Measurements from ENCODE around the gene PSMG4.
"Not testable (repeated sequence)": the region's sequence is repeated elsewhere in the genome, so short reads cannot be mapped to it uniquely, and the experiment has no call there.

The PSMG4 gene

DNA sequence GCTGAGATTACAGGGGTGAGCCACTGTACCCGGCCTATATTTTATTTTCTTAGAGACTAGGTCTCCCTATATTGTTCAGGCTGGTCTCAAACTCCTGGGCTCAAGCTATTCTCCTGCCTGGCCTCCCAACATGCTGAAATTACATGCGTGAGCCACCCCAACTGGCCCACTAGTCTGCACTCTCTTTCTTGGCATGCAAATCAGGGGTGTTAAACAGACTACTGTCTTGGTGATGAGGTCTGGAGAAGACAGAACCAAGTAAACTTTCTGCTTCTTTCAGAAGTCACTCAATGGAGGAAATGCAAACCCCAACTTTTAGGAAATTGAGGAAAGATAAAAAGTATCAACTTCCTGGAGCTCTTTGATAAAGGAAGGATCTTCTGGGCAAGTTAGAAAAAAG lies 23.3 kb upstream of the PSMG4 start:
- TF ChIP-seq POLR2A (IDR thresholded peaks at IDR 0.05; ENCODE audit: low read length) = no peak
- DNase-seq = no peak

DNA sequence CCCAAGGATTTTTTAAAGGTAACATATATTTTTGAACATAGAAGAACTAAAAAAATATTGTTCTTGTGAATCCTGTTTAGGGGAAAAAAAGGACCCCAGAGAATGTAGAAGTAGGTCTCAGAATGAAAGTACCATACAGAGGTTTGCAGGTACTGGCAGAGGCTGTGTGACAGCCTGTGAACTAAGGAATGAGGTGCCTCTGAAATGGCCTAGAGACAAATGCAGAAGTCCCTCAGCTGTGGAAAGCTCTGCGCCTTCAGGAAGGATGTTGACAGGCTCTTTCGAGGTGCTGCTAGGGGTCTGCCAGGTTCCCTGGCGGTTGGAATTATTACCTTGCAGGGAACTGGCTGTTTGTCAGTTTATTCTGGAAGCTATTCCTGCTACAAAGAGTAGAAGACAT lies 22.7 kb upstream of the PSMG4 start:
- DNase-seq = no peak
- TF ChIP-seq POLR2A (IDR thresholded peaks at IDR 0.05; ENCODE audit: low read length) = no peak

DNA sequence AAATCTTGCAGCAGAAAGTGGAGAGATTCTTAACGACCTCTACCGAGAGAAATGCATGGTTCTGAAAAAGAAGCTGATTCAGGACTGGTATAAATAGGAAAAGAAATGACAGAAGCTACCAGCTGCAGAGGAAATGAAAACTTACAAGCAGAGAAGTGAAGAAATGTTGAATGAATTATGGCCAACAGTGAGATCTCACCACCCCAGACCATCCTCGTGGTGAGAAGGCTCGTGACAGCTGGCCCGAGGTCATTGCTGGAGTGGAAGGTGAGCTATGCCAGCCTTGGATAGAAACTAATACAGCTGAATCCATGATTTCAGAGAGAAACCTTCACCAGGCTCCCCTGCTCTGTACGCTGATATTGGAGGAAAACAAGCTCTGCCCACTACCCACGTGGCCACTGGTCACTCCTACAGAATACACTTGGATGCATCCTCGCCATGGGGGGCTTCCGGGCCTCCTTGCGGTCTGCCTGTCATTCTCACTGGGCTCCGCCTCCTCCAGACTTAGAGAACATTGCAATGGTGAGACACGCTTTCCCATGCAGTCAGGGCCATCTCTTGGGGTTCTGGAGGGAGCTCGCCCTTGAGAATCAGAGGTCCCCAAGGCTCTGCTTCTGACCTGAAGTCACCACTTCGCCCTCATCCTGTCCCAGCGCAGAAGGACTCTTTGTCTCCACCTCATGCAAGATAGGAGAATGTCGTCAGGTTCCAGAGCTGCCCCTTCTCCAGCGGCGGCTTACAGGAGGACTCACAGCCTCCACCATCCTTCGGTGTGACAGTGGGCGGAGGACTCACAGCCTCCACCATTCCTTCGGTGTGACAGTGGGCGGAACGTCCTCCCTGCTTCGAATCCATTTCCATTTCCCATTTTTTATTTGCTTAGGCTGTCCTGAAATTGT lies 20.7 kb upstream of the PSMG4 start:
- TF ChIP-seq POLR2A (IDR thresholded peaks at IDR 0.05; ENCODE audit: low read length) = no peak
- no peak for TF ChIP-seq GATA1 (IDR thresholded peaks at IDR 0.05; ENCODE audit: low read depth, low read length)
- no peak for DNase-seq

DNA sequence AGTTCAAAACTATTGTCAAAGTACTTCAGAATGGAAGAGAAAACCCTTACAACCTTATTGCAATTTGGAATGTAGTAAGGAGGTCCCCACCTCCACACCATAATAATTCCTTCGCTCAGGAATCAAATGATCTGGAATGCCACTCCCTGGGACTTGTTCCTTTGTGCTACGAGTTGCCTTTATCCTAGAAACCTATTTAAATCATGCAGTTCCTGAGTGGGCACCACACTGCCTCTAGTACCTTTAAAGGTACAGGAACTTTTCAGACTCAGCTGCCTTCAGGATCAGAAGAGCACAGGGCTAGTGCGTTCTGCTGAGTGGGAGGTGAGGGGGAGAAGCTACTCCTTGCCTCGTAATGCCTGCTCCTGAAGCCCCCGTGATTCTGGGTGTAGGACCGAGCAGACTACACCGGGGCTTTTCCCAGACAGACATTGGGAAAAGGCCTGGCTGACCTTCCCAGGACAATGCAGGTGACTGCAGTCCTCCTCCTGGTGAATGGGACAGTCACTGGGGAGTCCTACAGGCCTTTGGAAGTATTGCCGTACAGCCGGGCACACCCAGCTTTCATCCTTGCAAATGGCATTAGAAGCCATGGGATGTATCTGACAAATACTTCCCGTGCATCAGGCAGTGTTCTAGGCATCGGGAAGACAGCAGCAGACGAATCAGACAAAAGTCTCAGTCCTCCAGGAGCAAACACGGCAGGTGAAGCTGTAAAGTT lies 19.5 kb upstream of the PSMG4 start:
- no peak for DNase-seq
- TF ChIP-seq GATA1 (IDR thresholded peaks at IDR 0.05; ENCODE audit: low read depth, low read length) (no peak), POLR2A (IDR thresholded peaks at IDR 0.05; ENCODE audit: low read length) (no peak)

DNA sequence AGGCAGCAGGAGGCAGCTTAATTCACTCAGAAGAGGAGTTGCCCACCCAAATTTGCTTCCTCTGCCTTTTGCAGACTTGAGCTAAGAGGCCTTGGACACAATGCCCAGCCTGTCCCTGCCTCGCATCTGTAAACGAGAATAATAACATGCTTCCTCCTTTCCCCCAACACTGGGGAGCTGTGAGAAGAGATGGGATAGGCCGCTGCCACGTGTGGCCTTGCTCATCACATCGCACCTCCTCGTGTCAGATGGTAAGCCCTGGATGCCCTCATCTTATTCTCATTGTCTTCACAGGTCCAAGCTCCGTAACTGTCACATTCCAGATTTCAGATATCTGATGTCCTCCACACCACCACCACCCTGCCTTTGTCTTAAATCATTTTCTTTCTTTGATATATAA lies 18.2 kb upstream of the PSMG4 start:
- TF ChIP-seq GATA1 (IDR thresholded peaks at IDR 0.05; ENCODE audit: low read depth, low read length) (no peak), POLR2A (IDR thresholded peaks at IDR 0.05; ENCODE audit: low read length) (no peak)

DNA sequence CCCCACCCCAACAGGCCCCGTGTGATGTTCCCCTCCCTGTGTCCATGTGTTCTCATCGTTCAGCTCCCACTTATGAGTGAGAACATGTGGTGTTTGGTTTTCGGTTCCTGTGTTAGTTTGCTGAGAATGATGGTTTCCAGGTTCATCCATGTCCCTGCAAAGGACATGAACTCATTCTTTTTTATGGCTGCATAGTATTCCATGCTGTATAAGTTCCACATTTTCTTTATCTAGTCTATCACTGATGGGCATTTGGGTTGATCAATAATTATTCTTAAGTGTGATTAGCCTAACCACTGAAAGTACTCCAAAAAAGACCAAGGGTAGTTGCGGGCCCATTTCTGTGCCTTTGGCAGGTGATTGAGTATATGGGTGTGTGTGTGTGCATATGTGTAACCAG lies 17.0 kb upstream of the PSMG4 start:
- DNase-seq = not testable (repeated sequence)

More for the DNA sequence above, 18.2 kb upstream of the PSMG4 start:
- no peak for DNase-seq

DNA sequence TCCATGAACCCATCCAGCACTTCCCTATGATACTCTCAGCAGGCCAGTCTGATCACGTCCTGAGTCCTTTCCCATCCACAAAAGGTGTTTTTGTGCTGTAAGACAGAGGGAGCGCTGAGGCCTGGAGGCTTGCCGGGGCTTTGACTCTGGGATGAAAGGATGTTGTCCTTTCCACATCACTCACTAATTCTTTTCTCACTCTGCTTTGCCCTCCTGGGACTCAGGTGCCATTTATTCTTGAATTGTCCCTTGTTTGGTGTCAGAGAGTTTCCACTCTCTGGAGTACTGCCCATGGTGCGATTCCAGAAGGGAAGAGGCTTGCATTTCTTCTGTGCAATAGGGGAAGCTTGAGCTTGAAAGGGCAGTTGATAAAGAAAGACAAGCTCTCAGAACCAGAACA lies 16.0 kb upstream of the PSMG4 start:
- TF ChIP-seq GATA1 (IDR thresholded peaks at IDR 0.05; ENCODE audit: low read depth, low read length) = no peak
- no peak for TF ChIP-seq POLR2A (IDR thresholded peaks at IDR 0.05; ENCODE audit: low read length)
- DNase-seq = no peak

DNA sequence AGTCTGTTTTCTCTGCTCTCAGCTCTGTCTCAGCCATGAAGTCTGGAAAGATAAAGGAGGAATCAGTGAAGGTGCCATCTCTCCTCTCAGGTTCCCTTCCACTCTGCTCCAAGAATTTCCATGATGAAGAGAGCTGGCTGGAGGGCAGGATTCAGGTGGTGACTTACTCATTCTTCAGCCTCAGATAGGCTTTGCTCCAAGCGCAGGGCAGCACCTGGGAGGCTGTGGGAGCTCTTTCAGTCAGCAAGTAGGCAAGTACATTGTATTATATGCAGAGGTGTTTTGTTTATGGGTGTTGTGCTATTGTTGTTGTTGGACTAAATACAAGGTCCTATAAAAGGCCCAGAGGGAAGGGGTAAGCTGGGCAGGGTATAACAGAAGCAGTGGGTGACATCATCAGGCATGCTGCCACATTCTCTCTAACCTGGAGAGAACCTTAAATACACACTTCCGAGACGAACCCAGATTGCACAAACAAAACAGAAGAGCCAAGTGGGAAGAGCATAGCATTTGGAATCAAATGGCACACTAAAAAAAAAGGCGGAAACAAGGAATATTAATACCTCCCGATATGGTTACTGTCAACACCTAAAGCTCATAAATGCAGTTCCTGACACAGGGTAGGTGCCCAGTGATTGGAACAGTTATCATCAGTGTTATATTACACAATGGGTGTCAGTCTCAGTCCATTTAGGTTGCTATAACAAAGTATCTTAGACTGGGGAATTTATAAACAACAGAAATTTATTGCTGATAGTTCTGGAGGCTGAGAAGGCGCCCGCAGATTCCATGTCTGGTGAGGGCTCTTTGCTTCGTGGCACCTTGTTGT lies 14.5 kb upstream of the PSMG4 start:
- TF ChIP-seq POLR2A (IDR thresholded peaks at IDR 0.05; ENCODE audit: low read length) (no peak), GATA1 (IDR thresholded peaks at IDR 0.05; ENCODE audit: low read depth, low read length) (no peak)
- no peak for DNase-seq

DNA sequence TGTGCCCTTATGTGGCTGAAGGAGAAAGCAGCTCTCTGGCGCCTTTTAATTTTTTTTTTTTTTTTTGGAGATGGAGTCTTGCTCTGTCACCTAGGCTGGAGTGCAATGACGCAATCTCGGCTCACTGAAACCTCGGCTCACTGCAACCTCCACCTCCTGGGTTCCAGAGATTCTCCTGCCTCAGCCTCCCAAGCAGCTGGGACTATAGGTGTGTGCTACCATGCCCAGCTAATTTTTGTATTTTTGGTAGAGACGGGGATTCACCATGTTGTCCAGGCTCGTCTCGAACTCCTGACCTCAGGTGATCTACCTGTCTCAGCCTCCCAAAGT lies 13.9 kb upstream of the PSMG4 start:
- not testable (repeated sequence) for DNase-seq

DNA sequence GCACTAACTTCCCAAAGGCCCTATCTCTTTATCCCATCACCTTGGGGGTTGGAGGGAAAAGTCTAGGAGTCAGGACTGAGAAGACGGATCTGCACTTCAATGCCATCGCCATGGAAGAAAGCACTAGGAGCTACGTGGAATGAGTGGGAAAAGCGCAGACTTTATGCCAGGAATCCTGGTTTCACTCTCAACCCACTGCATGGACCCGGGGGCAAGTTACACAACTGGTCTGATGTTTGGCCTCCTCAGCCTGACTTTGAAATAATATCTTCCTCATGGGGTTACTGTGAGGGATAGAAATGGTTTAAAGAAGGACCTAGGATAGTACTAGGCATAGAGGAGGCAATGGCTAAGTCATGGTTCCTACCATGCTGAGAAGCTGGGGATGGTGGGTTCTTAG lies 13.5 kb upstream of the PSMG4 start:
- TF ChIP-seq GATA1 (IDR thresholded peaks at IDR 0.05; ENCODE audit: low read depth, low read length) (no peak), POLR2A (IDR thresholded peaks at IDR 0.05; ENCODE audit: low read length) (no peak)
- no peak for DNase-seq

DNA sequence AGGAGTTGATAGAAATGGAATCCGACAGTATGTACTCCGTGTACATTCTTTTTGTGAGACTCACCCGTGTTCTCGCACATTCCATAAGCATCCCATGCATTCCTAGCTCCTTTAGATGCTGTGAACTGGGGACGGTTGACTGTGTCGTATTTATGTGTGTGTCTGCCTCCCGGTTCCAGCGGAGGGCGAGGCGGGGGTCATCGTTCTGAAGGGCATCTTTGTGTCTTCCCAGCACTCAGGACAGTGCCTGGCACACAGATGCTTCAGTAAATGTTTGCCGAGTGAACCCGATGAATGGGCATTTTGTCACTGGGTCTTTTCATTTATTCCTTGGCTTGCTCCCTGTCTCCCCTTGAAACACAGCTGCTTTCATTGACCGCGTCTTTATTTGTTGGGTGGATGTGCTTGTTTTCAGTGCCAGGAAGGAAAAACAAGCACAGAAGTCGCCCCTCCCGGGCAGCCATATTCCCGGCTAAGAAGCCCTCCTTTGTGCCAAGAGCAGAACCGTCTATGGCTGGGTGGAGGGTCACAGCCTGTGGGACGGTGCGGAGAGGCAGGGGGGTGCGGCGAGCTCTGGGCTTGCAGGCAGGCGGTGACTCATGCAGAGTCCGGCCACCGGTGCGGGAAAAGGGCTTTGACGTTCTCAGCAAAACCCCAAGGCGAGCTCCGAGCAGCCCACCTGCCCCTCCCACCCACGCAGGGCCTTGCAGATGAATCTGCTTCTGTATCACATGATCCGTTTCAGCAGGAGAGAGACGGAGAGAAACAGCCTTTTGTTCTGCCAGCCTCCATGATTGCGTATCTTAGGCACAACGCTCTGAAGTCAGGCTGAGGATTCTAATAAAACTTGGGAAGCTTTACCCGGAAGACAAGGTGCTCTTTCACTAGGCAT lies 11.2 kb upstream of the PSMG4 start:
- TF ChIP-seq GATA1 (IDR thresholded peaks at IDR 0.05; ENCODE audit: low read depth, low read length) = no peak
- no peak for TF ChIP-seq POLR2A (IDR thresholded peaks at IDR 0.05; ENCODE audit: low read length)
- no peak for DNase-seq

DNA sequence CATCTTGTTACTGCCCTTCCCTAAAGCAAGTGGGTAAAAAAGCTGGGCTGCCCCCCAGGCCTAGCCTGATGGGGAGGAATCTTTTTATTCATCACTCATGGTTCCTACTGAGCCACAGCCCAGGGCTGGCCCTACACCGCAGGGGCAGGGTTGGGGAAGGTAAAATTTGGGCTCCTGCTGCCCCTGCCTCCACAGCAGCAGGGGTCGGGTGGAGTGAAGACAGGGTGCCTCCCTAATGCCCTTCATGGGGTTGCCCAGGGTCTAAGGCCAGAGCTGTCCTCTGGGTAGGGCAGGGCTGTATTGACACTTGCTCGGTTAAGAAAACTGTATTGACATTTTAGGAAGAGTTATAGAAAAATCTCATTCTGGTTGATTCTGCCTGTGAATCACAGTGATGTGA lies 8.9 kb upstream of the PSMG4 start:
- TF ChIP-seq POLR2A (IDR thresholded peaks at IDR 0.05; ENCODE audit: low read length) (no peak), GATA1 (IDR thresholded peaks at IDR 0.05; ENCODE audit: low read depth, low read length) (no peak)
- DNase-seq = no peak

DNA sequence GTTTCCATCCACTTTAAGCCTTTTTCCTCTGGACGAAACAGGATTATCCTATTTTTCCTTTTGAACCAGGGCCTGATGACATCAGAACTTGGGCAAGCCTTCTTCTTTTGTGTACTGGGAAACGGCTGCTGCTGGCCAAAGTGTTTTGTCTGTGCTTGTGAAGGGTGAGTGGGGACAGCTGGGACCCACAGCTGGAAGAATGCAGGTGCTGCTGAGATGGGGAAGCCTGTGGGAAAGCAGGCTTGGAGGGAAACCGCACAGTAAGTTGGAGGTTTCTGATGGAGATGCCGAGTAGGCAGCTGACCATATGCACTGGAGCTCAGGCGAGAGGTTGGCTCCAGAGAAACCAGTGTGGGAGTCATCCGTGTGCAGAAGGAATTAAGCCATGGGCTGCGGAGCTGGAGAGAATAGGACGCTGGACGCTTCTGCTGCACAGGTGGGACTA lies 8.5 kb upstream of the PSMG4 start:
- no peak for TF ChIP-seq GATA1 (IDR thresholded peaks at IDR 0.05; ENCODE audit: low read depth, low read length)
- no peak for TF ChIP-seq POLR2A (IDR thresholded peaks at IDR 0.05; ENCODE audit: low read length)
- DNase-seq = no peak

All from erythroblast (primary cell).